Testis (tissue), 3 donors: Measurements from ENCODE around the gene TRANK1. TPM values are rescaled to one million over a fixed set of nuclear protein-coding genes. Genes with fewer than 3 reads are reported as not detected.

Source experiments
- DNase-seq: peaks from one replicate; pipeline ENCODE4 v3.0.0-alpha.2; 2019
- H3K27ac ChIP-seq, 2 donors: fragments of 200-600 bp; sonication (generic); one replicate each; pipeline ENCODE4 v1.5.1; 2019
- H3K27me3 ChIP-seq: fragments of 200-600 bp; sonication (generic); one replicate; pipeline ENCODE4 v1.5.1; 2019
- H3K36me3 ChIP-seq: fragments of 200-600 bp; sonication (generic); one replicate; pipeline ENCODE4 v1.5.1; 2017; ENCODE audit warnings: low read depth; ENCODE audit errors: missing control alignments
- H3K4me1 ChIP-seq: fragments of 200-600 bp; sonication (generic); one replicate; pipeline ENCODE4 v1.5.1; 2019
- H3K4me3 ChIP-seq, 2 donors: fragments of 200-600 bp; sonication (generic); one replicate each; pipeline ENCODE4 v1.5.1; 2017 to 2019
- H3K9me3 ChIP-seq: fragments of 200-600 bp; sonication (generic); one replicate; pipeline ENCODE4 v1.5.1; 2017
- POLR2A ChIP-seq: fragments of 450-650 bp; IDR thresholded peaks from one replicate; pipeline ENCODE4 v1.6.1; 2017; ENCODE audit warnings: antibody characterized with exemption, mild to moderate bottlenecking, moderate library complexity
- WGBS, 2 donors: methylation state at CpG; one replicate each; pipeline ENCODE4 v1.1.5; 2018; 5-methylcytosine and 5-hydroxymethylcytosine counted together
- intact Hi-C: fragments of 100-400 bp; cut with DNase I; formaldehyde crosslinking; loops from one replicate; pipeline ENCODE4 v1.15.1; 2023; ENCODE audit warnings: low total_unique reads
- polyA plus RNA-seq: library from polyadenylated mRNA; stranded (reverse); fragments of 350-450 nt; fragmentation: Illumina TruSeq; extraction: RNeasy Lipid Tissue Mini Kit (QIAGEN cat#74804); gene quantifications from one replicate; pipeline ENCODE4 v1.2.3, GENCODE V29; 2014; ENCODE audit warnings: low read depth, low replicate concordance; ENCODE audit not compliant: insufficient read depth
- total RNA-seq, 2 donors: library from RNA; depleted of rRNA; stranded (reverse); fragments of >200 nt; gene quantifications; one replicate each; pipeline ENCODE4 v1.2.3, GENCODE V29; 2016
- TF ChIP-seq, protein P1 (sequence below), 3 experiments: fragments of 450-650 bp in 2 of 3; fragments of 200-600 bp in 1 of 3; sonication (generic) in 1 of 3; IDR thresholded peaks; one replicate each; pipeline ENCODE4 v1.5.1; 2016 to 2019; ENCODE audit warnings: antibody characterized with exemption in 3 of 3, mild to moderate bottlenecking in 2 of 3, moderate library complexity in 1 of 3

The TRANK1 gene
- total and polyA plus RNA-seq, 3 donors from 2014 or later, result 7.5 to 11.0 (median 7.6) TPM

GRCh38 chr3:36928220-36928619 lies 16.6 kb downstream of the TRANK1 start:
- Histone ChIP-seq H3K9me3 (no peaks in the 10 kb centered on the region), H3K4me1 (peaks cover 8% of the 10 kb centered on the region), H3K4me3 (no peak overlapping the region), H3K36me3 (no peaks in the 10 kb centered on the region), H3K27me3 (no peaks in the 10 kb centered on the region), H3K27ac (no peak overlapping the region)
- TF ChIP-seq, protein P1, sequence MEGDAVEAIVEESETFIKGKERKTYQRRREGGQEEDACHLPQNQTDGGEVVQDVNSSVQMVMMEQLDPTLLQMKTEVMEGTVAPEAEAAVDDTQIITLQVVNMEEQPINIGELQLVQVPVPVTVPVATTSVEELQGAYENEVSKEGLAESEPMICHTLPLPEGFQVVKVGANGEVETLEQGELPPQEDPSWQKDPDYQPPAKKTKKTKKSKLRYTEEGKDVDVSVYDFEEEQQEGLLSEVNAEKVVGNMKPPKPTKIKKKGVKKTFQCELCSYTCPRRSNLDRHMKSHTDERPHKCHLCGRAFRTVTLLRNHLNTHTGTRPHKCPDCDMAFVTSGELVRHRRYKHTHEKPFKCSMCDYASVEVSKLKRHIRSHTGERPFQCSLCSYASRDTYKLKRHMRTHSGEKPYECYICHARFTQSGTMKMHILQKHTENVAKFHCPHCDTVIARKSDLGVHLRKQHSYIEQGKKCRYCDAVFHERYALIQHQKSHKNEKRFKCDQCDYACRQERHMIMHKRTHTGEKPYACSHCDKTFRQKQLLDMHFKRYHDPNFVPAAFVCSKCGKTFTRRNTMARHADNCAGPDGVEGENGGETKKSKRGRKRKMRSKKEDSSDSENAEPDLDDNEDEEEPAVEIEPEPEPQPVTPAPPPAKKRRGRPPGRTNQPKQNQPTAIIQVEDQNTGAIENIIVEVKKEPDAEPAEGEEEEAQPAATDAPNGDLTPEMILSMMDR (IDR thresholded peaks at IDR 0.05), result no peak
- TF ChIP-seq POLR2A, result no peak
- no peak for DNase-seq
- intact Hi-C loops, result no loop called here
- WGBS, 2 donors, result 83 to 97% methylated on average over 1 of the region's 1 CpG

GRCh38 chr3:36926292-36926897 lies 18.5 kb downstream of the TRANK1 start:
- intact Hi-C loops, result no loop called here
- no peak for DNase-seq
- Histone ChIP-seq H3K4me1 (no peaks in the 10 kb centered on the region), H3K9me3 (no peaks in the 10 kb centered on the region), H3K27me3 (no peaks in the 10 kb centered on the region), H3K4me3 (no peak overlapping the region), H3K27ac (no peak overlapping the region), H3K36me3 (no peaks in the 10 kb centered on the region)
- TF ChIP-seq POLR2A, result no peak
- TF ChIP-seq, protein P1 (IDR thresholded peaks at IDR 0.05), result no peak
- 71 to 83% methylated on average over 6 of the region's 6 CpGs for WGBS, 2 donors

- Histone ChIP-seq H3K9me3 (no peaks in the 10 kb centered on the region), H3K36me3 (no peaks in the 10 kb centered on the region), H3K4me1 (no peaks in the 10 kb centered on the region), H3K27me3 (no peaks in the 10 kb centered on the region), H3K27ac (no peak overlapping the region), H3K4me3 (no peak overlapping the region)
- 59 to 63% methylated on average over 2 of the region's 2 CpGs for WGBS, 2 donors
- TF ChIP-seq POLR2A, result no peak
- TF ChIP-seq, protein P1 (IDR thresholded peaks at IDR 0.05), result no peak
- intact Hi-C loops, result no loop called here
- no peak for DNase-seq
Observed at GRCh38 chr3:36924744-36925521, 19.9 kb downstream of the TRANK1 start.

- WGBS, 2 donors, result 74 to 86% methylated on average over 11 of the region's 11 CpGs
Observed at GRCh38 chr3:36923981-36924743, 20.7 kb downstream of the TRANK1 start.

More at GRCh38 chr3:36923981-36924743, 20.7 kb downstream of the TRANK1 start:
- TF ChIP-seq POLR2A, result no peak
- TF ChIP-seq, protein P1 (IDR thresholded peaks at IDR 0.05), result no peak
- Histone ChIP-seq H3K27me3 (no peaks in the 10 kb centered on the region), H3K36me3 (no peaks in the 10 kb centered on the region), H3K9me3 (no peaks in the 10 kb centered on the region), H3K27ac (no peak overlapping the region), H3K4me1 (no peaks in the 10 kb centered on the region), H3K4me3 (no peak overlapping the region)
- DNase-seq, result no peak
- intact Hi-C loops, result no loop called here
